Sigmoid colon (tissue), 7 donors: ENCODE data around the gene KCNE2. TPM values are rescaled to one million over a fixed set of nuclear protein-coding genes. Genes with fewer than 3 reads are reported as not detected.
"Not testable (repeated sequence)": the region's sequence is repeated elsewhere in the genome, so short reads cannot be mapped to it uniquely, and the experiment has no call there.

Experiments
- DNase-seq: peaks from one replicate; pipeline ENCODE4 v3.0.0-alpha.2; 2019
- H3K27ac ChIP-seq, 4 donors: fragments of 200-600 bp; sonication (generic); one replicate each; pipeline ENCODE4 v1.5.1; 2016 to 2019; ENCODE audit warnings: mild to moderate bottlenecking in 1 of 4
- H3K27me3 ChIP-seq, 3 donors: fragments of 200-600 bp; sonication (generic); one replicate each; pipeline ENCODE4 v1.5.1; 2019; ENCODE audit warnings: mild to moderate bottlenecking in 1 of 3
- H3K36me3 ChIP-seq, 4 donors: fragments of 200-600 bp; sonication (generic); one replicate each; pipeline ENCODE4 v1.5.1; 2016 to 2019
- H3K4me1 ChIP-seq, 4 donors: fragments of 200-600 bp; sonication (generic); one replicate each; pipeline ENCODE4 v1.5.1; 2017 to 2019
- H3K4me3 ChIP-seq, 4 donors: fragments of 200-600 bp; sonication (generic); one replicate each; pipeline ENCODE4 v1.5.1; 2017 to 2019; ENCODE audit warnings: mild to moderate bottlenecking in 2 of 4, moderate library complexity in 1 of 4
- H3K9me3 ChIP-seq, 4 donors: fragments of 200-600 bp in 3 of 4; sonication (generic) in 3 of 4; one replicate each; pipeline versions ENCODE4 v1.5.1 to v1.6.1; 2013 to 2019
- EP300 ChIP-seq, 4 donors: sonication (generic); formaldehyde crosslinking; IDR thresholded peaks; one replicate each; pipeline ENCODE4 v1.6.1; 2017; ENCODE audit warnings: antibody characterized with exemption in 4 of 4
- POLR2A ChIP-seq, 2 donors: fragments of 450-650 bp; IDR thresholded peaks; one replicate each; pipeline ENCODE4 v1.6.1; 2016; ENCODE audit warnings: antibody characterized with exemption in 2 of 2, mild to moderate bottlenecking in 2 of 2, moderate library complexity in 2 of 2
- POLR2AphosphoS5 ChIP-seq, 4 donors: sonication (generic); formaldehyde crosslinking; IDR thresholded peaks; one replicate each; pipeline ENCODE4 v1.6.1; 2017; ENCODE audit warnings: antibody characterized with exemption in 4 of 4
- WGBS, 2 donors: extraction: QIAGEN DNeasy Blood & Tissue Kit; methylation state at CpG; one replicate each; pipeline ENCODE4 v1.1.7; 2013; 5-methylcytosine and 5-hydroxymethylcytosine counted together
- intact Hi-C: fragments of 100-400 bp; cut with DNase I; formaldehyde crosslinking; loops from one replicate; pipeline ENCODE4 v1.15.1; 2023
- polyA plus RNA-seq, 3 donors: library from polyadenylated mRNA; stranded (reverse); fragments of 200-250 nt; gene quantifications; one replicate each; pipeline ENCODE4 v1.2.3, GENCODE V29; 2013
- total RNA-seq, 4 donors: library from RNA; depleted of rRNA; stranded (reverse); fragments of >200 nt; gene quantifications; one replicate each; pipeline ENCODE4 v1.1.0, GENCODE V29; 2016
- TF ChIP-seq, protein P1 (sequence below), 4 experiments: fragments of 450-650 bp in 3 of 4; fragments of 200-600 bp in 1 of 4; IDR thresholded peaks; one replicate each; pipeline ENCODE4 v1.5.1; 2016 to 2019; ENCODE audit warnings: antibody characterized with exemption in 4 of 4, mild to moderate bottlenecking in 3 of 4, moderate library complexity in 2 of 4
- donor health status: healthy with polysubstance abuse.
- donor health status: Bipolar disorder and iron deficiency.
- donor health status: healthy.

Gene KCNE2
- total and polyA plus RNA-seq, 7 donors, result 0.61 to 0.99 (median 0.92) TPM; not detected in 4

DNA sequence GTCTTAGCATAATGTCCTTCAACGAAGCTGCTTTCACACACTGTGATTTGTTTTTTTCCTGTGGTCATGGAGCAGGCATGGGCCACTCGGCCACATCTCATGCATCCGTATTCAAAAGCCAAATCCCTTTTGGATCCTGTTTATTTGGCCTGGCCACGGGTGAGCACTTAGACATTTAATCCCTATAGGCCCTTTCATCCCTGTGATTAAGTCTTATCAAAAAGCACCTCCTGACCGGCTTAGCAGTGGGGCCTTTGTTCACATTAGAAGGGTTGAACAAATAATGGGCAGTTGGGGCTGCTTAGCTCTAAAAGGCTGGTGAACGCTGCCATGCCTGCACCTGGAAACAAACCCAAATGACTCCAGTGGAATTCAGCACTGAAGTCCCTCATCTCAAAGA lies 2.0 kb downstream of the KCNE2 start:
- WGBS, 2 donors, result 88% methylated on average over 6 of the region's 6 CpGs

DNA sequence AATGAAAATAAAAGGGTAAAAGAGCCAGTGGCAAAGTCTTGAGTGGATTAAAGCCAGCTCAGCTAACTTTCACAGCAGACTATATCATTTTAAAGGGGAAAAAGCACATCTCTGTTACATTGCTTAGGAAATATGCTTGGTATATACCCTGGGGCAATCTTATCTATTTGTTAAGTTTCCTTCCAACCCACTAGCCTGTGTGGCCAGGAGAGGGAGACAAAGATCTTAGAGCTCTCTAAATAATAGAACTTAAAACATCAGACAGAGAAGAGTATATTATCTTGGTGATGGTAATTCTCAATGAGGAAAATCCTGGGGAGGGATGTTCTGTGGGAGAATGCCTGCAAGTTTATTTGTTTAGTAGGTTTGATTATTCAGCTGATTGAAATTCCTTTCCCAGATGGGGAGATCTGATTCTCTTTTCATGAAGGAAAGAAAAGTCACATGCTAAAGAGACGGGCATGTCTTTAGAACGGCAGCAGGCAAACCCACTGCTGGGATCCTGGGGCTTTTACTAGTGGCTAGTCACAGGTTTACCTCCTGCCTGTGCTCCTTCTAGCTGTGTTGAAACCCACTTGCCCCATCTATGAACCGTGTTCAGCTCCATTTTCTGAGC lies 3.6 kb downstream of the KCNE2 start:
- H3K4me1 ChIP-seq, result no peaks in the 10 kb centered on the region
- WGBS, 2 donors, result 74 to 78% methylated on average over 3 of the region's 3 CpGs
- TF ChIP-seq POLR2A (IDR thresholded peaks at IDR 0.05) (no peak), POLR2AphosphoS5 (IDR thresholded peaks at IDR 0.05) (no peak), EP300 (IDR thresholded peaks at IDR 0.05) (no peak)
- TF ChIP-seq, protein P1, sequence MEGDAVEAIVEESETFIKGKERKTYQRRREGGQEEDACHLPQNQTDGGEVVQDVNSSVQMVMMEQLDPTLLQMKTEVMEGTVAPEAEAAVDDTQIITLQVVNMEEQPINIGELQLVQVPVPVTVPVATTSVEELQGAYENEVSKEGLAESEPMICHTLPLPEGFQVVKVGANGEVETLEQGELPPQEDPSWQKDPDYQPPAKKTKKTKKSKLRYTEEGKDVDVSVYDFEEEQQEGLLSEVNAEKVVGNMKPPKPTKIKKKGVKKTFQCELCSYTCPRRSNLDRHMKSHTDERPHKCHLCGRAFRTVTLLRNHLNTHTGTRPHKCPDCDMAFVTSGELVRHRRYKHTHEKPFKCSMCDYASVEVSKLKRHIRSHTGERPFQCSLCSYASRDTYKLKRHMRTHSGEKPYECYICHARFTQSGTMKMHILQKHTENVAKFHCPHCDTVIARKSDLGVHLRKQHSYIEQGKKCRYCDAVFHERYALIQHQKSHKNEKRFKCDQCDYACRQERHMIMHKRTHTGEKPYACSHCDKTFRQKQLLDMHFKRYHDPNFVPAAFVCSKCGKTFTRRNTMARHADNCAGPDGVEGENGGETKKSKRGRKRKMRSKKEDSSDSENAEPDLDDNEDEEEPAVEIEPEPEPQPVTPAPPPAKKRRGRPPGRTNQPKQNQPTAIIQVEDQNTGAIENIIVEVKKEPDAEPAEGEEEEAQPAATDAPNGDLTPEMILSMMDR (IDR thresholded peaks at IDR 0.05), result peak in 3 of 4 experiments; percentile 31 to 69 (median 36)
- H3K4me3 ChIP-seq, result no peak overlapping the region
- intact Hi-C loops, result no loop called here
- H3K36me3 ChIP-seq, result no peaks in the 10 kb centered on the region
- H3K9me3 ChIP-seq, result no peaks in the 10 kb centered on the region
- peak; percentile 69 for DNase-seq
- H3K27me3 ChIP-seq, result no peaks in the 10 kb centered on the region
- no peak overlapping the region for H3K27ac ChIP-seq

More for the DNA sequence above, 2.0 kb downstream of the KCNE2 start:
- TF ChIP-seq POLR2A (IDR thresholded peaks at IDR 0.05) (no peak), EP300 (IDR thresholded peaks at IDR 0.05) (no peak), POLR2AphosphoS5 (IDR thresholded peaks at IDR 0.05) (no peak)
- TF ChIP-seq, protein P1 (IDR thresholded peaks at IDR 0.05), result no peak
- Histone ChIP-seq H3K36me3 (no peaks in the 10 kb centered on the region), H3K27ac (no peak overlapping the region), H3K4me3 (no peak overlapping the region), H3K9me3 (no peaks in the 10 kb centered on the region), H3K27me3 (no peaks in the 10 kb centered on the region), H3K4me1 (peaks cover 0 to 4% (median 2%) of the 10 kb centered on the region in 4 donors)
- intact Hi-C loops, result no loop called here
- DNase-seq, result peak; percentile 19

DNA sequence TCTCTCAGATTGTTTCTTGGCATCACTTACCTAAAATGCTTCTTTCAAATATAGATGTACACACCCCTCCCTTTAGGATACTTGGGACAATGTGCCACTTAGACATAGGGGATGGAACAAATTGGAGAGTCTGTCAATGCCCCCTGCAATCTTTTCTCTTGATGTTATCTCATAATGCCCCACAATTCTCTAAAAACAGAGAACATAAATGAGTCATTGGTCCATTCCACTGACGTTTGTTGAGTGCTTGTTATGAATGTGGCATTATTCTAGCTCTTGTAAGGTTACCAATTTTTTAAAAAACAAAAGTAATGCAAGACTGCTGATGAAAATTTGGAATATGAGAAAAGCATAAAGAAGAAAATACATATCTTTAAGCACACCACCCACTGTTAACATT lies 5.9 kb downstream of the KCNE2 start:
- intact Hi-C loops, result no loop called here
- Histone ChIP-seq H3K36me3 (no peaks in the 10 kb centered on the region), H3K4me3 (no peak overlapping the region), H3K27ac (no peak overlapping the region), H3K4me1 (no peaks in the 10 kb centered on the region), H3K27me3 (no peaks in the 10 kb centered on the region), H3K9me3 (no peaks in the 10 kb centered on the region)
- no peak for DNase-seq
- TF ChIP-seq POLR2A (IDR thresholded peaks at IDR 0.05) (no peak), EP300 (IDR thresholded peaks at IDR 0.05) (no peak), POLR2AphosphoS5 (IDR thresholded peaks at IDR 0.05) (no peak)
- TF ChIP-seq, protein P1 (IDR thresholded peaks at IDR 0.05), result no peak
- WGBS, 2 donors, result 23 to 43% methylated on average over 1 of the region's 1 CpG

DNA sequence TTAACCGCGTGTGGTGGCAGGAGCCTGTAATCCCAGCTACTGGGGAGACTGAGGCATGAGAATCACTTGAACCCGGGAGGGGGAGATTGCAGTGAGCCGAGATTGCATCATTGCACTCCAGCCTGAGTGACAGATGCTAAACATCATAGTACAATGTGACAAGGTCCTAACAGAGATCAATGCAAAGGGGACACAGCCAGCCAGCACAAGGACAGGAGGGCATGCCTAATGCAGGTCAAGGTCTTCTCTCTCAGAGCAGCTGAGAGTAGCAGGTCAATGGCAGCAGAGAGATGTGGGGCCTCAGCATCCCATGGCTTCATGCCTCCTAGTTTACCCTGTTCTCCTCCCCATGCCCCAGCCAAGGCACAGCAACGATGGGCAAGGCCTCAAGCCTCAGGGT lies 8.5 kb downstream of the KCNE2 start:
- H3K9me3 ChIP-seq, result no peaks in the 10 kb centered on the region
- intact Hi-C loops, result no loop called here
- no peak for DNase-seq
- no peak overlapping the region for H3K4me3 ChIP-seq
- TF ChIP-seq POLR2AphosphoS5 (IDR thresholded peaks at IDR 0.05), result no peak
- TF ChIP-seq, protein P1 (IDR thresholded peaks at IDR 0.05), result no peak
- TF ChIP-seq EP300 (IDR thresholded peaks at IDR 0.05), result no peak
- TF ChIP-seq POLR2A (IDR thresholded peaks at IDR 0.05), result no peak
- no peaks in the 10 kb centered on the region for H3K36me3 ChIP-seq
- H3K27me3 ChIP-seq, result no peaks in the 10 kb centered on the region
- no peak overlapping the region for H3K27ac ChIP-seq
- H3K4me1 ChIP-seq, result no peaks in the 10 kb centered on the region
- 95% methylated on average over 5 of the region's 5 CpGs for WGBS, 2 donors

DNA sequence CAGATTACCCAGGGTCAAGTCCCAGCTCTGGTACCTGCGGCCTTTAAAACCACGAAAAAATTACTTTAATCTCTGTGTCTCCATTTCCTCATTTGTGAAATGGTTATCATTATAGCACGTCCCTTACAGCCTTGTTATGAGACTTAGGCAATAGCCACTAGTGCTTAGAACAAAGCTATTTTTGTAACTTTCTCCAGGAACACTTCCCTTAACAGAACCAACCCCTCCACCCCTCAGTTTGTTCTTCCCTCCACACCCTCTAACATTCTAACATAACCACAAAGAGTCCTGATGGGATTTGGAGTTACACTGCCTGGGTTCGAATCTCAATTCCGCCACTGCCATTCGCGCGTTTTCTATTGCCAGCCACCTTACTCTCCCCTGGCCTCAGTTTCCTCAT lies 10.7 kb downstream of the KCNE2 start:
- H3K36me3 ChIP-seq, intact Hi-C loops, H3K4me1 ChIP-seq, H3K4me3 ChIP-seq, DNase-seq, H3K27ac ChIP-seq, H3K9me3 ChIP-seq, H3K27me3 ChIP-seq: not testable (repeated sequence)
- no CpG with 5 or more reads among the region's 8 CpGs for WGBS, 2 donors

DNA sequence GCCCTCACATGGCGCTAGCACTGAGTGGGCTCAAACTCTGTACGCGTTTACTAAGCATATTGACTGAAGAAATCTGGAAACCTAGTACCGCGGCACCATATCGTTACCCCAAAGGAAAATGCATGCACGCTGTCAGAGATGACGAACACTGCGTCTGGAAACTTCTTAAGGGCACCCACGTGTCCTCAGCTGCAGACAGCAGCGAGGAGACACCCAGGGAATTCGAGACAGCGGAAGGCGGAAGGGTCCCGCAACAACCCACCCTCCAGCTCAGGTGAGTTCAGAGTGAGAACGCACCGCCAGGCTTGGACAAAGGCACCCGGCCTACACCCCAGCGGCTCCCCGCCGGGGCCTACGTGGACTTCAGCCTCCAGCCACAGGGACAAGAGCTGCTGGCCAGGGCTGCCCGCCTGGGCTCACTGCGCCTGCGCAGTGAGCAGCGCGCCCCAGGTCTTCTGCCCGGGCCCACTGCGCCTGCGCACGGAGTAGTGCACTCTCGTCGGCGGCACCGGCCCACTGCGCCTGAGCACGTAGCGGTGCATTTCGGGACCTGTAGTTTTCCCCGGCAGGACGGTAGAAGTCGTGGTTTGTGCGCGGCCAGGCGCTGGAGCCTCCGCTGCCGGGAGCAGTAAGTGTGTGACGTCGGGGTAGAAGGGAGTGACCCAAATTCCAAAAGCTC lies 11.3 kb downstream of the KCNE2 start, which contains the start of gene SMIM11:
TSS of gene SMIM11 (plus strand) at position 568 of the 679 bp plus-strand sequence. CDS start 3,998 bp downstream, outside the sequence.
- H3K36me3 ChIP-seq, DNase-seq, H3K9me3 ChIP-seq, H3K4me3 ChIP-seq, H3K27me3 ChIP-seq, H3K4me1 ChIP-seq, intact Hi-C loops, H3K27ac ChIP-seq: not testable (repeated sequence)
- WGBS, 2 donors, result no CpG with 5 or more reads among the region's 49 CpGs

DNA sequence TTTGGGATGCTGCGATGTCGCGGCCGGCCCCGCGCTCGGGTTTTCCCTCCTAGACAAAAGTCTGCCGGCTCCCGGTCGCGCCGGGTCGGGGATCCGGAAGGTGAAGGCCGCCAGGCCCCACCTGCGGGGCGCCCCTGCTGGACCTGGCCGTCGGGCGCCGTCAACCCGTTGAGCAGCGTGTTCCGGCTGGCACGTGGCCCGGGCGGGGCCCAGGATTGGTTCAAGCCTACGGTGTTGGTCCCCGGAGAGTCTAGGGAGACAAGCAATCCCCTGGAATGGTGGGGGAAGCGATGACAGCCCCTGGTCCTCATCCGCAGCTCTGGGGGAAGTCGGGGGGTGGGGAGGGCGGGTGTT lies 11.8 kb downstream of the KCNE2 start:
- WGBS, 2 donors, result no CpG with 5 or more reads among the region's 33 CpGs
- DNase-seq, intact Hi-C loops, H3K4me1 ChIP-seq, H3K27me3 ChIP-seq, H3K27ac ChIP-seq, H3K36me3 ChIP-seq, H3K9me3 ChIP-seq, H3K4me3 ChIP-seq: not testable (repeated sequence)

DNA sequence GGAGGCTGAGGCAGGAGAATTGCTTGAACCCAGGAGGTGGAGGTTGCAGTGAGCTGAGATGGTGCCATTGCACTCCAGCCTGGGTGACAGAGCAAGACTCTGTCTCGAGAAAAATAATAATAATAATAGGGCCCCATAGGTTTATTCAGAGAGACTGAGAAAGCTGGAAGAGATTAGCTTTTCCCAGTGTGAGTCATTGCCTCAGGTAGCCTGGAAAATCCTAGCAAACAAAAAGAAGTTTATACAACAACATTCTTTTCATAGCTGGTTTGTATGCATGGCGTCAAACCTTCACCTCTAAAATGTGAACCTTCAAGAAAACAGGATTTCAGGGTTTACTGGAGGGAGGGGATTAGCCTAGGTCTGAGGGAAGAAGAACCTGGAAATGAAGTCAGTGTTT lies 19.3 kb downstream of the KCNE2 start:
- H3K4me3 ChIP-seq, H3K36me3 ChIP-seq, H3K9me3 ChIP-seq, H3K27ac ChIP-seq, DNase-seq, intact Hi-C loops, H3K4me1 ChIP-seq, H3K27me3 ChIP-seq: not testable (repeated sequence)
- no CpG with 5 or more reads among the region's 2 CpGs for WGBS, 2 donors
